RWPE1 (cell line): ENCODE measurements around the gene ETV5.

Experiments
- CTCF ChIA-PET: fragments of 350-600 bp; sonication (Branson Sonifier 250); formaldehyde crosslinking; extraction: SDS; loops from one replicate; lab custom pipeline; 2021; lab: Yijun Ruan, JAX
- POLR2A ChIA-PET: fragments of 400-600 bp; formaldehyde crosslinking; extraction: SDS; loops from one replicate; lab custom pipeline; 2020; ENCODE audit warnings: antibody characterized with exemption; ENCODE audit not compliant: low non-redundant PET; lab: Yijun Ruan, JAX
- DNase-seq: peaks from one replicate; pipeline ENCODE4 v3.0.0; 2012; ENCODE audit warnings: low spot score
- H3K27ac ChIP-seq: fragments of 450-650 bp; 2 replicates; pipeline ENCODE4 v1.5.1; 2017
- TF ChIP-seq, protein P1 (sequence below): fragments of 450-650 bp; conservative IDR thresholded peaks from 2 replicates; pipeline ENCODE4 v1.5.1; 2017; ENCODE audit warnings: low read depth, mild to moderate bottlenecking

ETV5 gene

DNA sequence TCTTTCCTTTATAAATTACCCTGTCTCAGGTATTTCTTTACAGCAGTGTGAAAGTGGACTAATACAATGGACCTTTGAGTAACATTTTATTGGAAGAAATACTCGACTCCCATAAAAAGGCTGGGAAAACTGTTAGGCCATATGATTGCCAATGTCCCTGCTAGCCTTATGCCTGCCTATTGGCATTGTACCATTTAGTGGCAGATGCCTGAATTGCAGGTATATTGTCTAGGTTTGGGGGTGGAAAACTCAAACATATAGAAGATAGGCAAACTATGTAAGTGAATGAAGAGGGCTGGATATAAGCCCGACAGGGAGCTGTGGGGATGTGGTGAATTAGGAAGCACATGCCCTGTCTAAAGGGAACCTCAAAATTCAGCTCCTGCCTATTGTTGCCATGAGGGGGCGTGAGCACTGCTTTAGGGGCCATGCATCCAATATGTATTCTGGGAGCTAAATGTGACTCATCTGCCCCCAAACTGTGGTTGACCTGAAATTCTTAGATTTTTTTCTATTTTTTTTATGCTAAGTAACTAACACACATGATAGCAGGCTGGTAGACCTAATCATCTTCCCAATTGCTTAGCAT is 105.9 kb downstream of the ETV5 start:
- TF ChIP-seq, protein P1, sequence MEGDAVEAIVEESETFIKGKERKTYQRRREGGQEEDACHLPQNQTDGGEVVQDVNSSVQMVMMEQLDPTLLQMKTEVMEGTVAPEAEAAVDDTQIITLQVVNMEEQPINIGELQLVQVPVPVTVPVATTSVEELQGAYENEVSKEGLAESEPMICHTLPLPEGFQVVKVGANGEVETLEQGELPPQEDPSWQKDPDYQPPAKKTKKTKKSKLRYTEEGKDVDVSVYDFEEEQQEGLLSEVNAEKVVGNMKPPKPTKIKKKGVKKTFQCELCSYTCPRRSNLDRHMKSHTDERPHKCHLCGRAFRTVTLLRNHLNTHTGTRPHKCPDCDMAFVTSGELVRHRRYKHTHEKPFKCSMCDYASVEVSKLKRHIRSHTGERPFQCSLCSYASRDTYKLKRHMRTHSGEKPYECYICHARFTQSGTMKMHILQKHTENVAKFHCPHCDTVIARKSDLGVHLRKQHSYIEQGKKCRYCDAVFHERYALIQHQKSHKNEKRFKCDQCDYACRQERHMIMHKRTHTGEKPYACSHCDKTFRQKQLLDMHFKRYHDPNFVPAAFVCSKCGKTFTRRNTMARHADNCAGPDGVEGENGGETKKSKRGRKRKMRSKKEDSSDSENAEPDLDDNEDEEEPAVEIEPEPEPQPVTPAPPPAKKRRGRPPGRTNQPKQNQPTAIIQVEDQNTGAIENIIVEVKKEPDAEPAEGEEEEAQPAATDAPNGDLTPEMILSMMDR, result no peak
- DNase-seq, result peak; percentile 6
- ChIA-PET POLR2A (no interaction called here), CTCF (interaction anchor here (0.6 to 1.3 kb wide), 3 partner anchors 222 to 1037 kb away, joined by 3 to 8 read pairs (median 3); no protein-coding TSS in a partner anchor)
- H3K27ac ChIP-seq, result no peak overlapping the region

DNA sequence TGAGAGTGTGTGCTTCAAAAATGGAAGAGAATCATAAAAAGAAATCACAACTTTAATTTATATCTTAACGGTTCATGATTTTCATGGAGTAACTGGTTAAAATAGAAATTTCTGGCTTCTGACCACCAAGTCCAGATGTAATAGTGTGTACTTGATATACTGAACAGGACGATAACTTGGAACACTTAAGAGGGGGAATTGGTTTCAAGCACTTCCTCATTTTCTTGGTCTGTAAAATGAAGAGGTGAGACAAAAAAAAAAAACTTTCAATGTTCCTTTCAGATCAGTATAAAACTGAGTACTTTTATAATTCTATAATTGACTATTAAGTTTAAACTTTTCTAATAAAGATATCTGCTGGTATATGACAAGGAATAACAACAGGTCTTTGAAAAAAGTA is 107.0 kb downstream of the ETV5 start:
- TF ChIP-seq, protein P1, result no peak
- H3K27ac ChIP-seq, result no peak overlapping the region
- POLR2A ChIA-PET, result no interaction called here
- no peak for DNase-seq
- CTCF ChIA-PET, result interaction anchor here (0.7 kb wide), 1 partner anchor 25 kb away, joined by 4 read pairs; no protein-coding TSS in a partner anchor

DNA sequence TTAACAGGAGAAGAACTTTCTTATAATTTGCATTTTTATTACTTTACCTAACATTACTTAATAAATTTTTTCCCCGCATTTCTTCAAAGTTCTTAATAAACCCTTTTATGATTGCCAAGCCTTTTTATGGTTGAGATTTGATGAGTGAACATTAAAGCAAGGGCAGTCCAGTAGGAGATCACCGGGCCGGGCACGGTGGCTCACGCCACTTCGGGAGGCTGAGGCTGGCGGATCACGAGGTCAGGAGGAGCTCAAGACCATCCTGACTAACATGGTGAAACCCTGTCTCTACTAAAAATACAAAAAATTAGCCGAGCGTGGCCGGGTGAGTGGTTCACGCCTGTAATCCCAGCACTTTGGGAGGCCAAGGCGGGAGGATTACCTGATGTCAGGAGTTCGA is 109.7 kb downstream of the ETV5 start:
- H3K27ac ChIP-seq, result no peak overlapping the region
- DNase-seq, result no peak
- TF ChIP-seq, protein P1, result no peak
- ChIA-PET CTCF (no interaction called here), POLR2A (no interaction called here)

DNA sequence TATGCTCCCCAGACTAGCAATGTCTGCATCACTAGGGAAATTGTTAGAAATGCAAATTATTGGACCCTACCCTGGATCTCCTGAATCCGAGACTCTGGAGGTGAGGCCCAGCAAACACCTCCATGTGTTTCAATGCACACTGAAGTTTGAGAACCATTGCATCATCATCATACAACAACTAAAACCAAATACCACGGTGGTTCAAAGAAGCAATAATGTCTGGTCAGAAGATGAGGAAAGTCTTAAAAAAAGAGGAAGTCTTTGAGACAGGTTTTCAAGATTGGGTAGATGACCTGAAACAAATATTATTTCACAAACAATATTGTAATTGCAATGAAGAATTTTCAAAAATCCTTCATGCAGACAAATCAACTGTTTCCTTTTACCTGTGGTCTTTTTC is 110.8 kb downstream of the ETV5 start:
- TF ChIP-seq, protein P1, result no peak
- no peak for DNase-seq
- ChIA-PET POLR2A (no interaction called here), CTCF (no interaction called here)
- no peak overlapping the region for H3K27ac ChIP-seq

DNA sequence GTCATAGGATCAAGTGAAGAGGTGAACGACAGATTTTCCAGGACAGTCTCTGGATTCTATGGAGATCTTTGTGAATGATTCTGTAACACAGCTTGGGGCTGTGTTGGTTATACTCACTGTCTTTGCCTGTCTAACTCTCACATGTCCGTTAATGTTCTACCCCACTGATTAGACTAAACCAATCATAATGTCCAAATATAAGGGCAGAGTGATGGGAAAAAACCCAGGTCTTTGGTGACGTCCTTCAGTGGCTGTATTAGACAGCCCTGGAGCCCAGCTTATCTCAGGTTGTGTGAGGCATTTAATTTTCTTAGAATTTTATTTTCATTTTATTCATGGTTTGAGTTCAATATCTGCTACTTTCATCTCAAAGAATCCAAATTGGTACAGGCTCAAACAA is 111.8 kb downstream of the ETV5 start:
- ChIA-PET POLR2A (no interaction called here), CTCF (interaction anchor here (0.7 kb wide), 1 partner anchor 544 kb away, joined by 3 read pairs; no protein-coding TSS in a partner anchor)
- TF ChIP-seq, protein P1, result no peak

More for the DNA sequence above, 111.8 kb downstream of the ETV5 start:
- H3K27ac ChIP-seq, result no peak overlapping the region
- no peak for DNase-seq
